D721Med (cell line): ENCODE measurements around the gene DHX35.

Experiments
- DNase-seq: peaks from one replicate; pipeline ENCODE4 v3.0.0; 2011; ENCODE audit warnings: low spot score; ENCODE audit not compliant: insufficient read length
- FAIRE-seq: peaks from 2 replicates; lab custom pipeline; 2011; peaks lifted over from hg19 to GRCh38; lab: Jason Lieb, UNC
- CTCF ChIP-seq: IDR thresholded peaks from 2 replicates; pipeline ENCODE4 v1.5.1; 2012; ENCODE audit warnings: mild to moderate bottlenecking, control low read depth; ENCODE audit not compliant: insufficient read depth; ENCODE audit errors: missing control alignments

DHX35 gene

GRCh38 chr20:38939686-38940085 is 22.5 kb upstream of the DHX35 start:
- FAIRE-seq (no peak), DNase-seq (no peak)
- TF ChIP-seq CTCF, result no peak

GRCh38 chr20:38940644-38941043 is 21.5 kb upstream of the DHX35 start:
- FAIRE-seq (no peak), DNase-seq (no peak)
- no peak for TF ChIP-seq CTCF

- FAIRE-seq (no peak), DNase-seq (no peak)
- no peak for TF ChIP-seq CTCF
Measured at GRCh38 chr20:38941726-38942389, 20.3 kb upstream of the DHX35 start.

- FAIRE-seq (no peak), DNase-seq (no peak)
- TF ChIP-seq CTCF, result no peak
Measured at GRCh38 chr20:38945012-38945411, 17.1 kb upstream of the DHX35 start.

- FAIRE-seq (no peak), DNase-seq (no peak)
- TF ChIP-seq CTCF, result no peak
Measured at GRCh38 chr20:38946836-38947235, 15.3 kb upstream of the DHX35 start.

- no peak for TF ChIP-seq CTCF
- FAIRE-seq (no peak), DNase-seq (no peak)
Measured at GRCh38 chr20:38947931-38948362, 14.2 kb upstream of the DHX35 start.

- DNase-seq, result no peak
- FAIRE-seq, result no peak
- TF ChIP-seq CTCF, result no peak
Measured at GRCh38 chr20:38950254-38950653, 11.9 kb upstream of the DHX35 start.
